Activated naive CD8-positive, alpha-beta T cell treated with anti-CD3 and anti-CD28 coated beads, Interleukin-2, amount 50 U/mL, for 24 hours (primary cell): ENCODE results near the gene SAMD15.
"Not testable (repeated sequence)": the region's sequence is repeated elsewhere in the genome, so short reads cannot be mapped to it uniquely, and the experiment has no call there.

ENCODE experiments used
- ATAC-seq: fragments of 150-1000 bp; cut with Tn5 transposase; one replicate; pipeline ENCODE4 v1.10.0; 2021
- DNase-seq: peaks from one replicate; pipeline ENCODE4 v3.0.0; 2021
- H3K27ac Mint-ChIP-seq: one replicate; pipeline ENCODE4 v1.8.0; 2021; ENCODE audit warnings: mild to moderate bottlenecking, mixed read lengths
- H3K27me3 Mint-ChIP-seq: one replicate; pipeline ENCODE4 v1.8.0; 2021; ENCODE audit warnings: mixed read lengths
- H3K36me3 Mint-ChIP-seq: one replicate; pipeline ENCODE4 v1.8.0; 2021; ENCODE audit warnings: low read depth, mixed read lengths
- H3K4me1 Mint-ChIP-seq: one replicate; pipeline ENCODE4 v1.8.0; 2021; ENCODE audit warnings: mixed read lengths
- H3K4me3 Mint-ChIP-seq: one replicate; pipeline ENCODE4 v1.8.0; 2021; ENCODE audit warnings: mild to moderate bottlenecking, moderate library complexity, mixed read lengths
- H3K9me3 Mint-ChIP-seq: one replicate; pipeline ENCODE4 v1.8.0; 2021; ENCODE audit warnings: mixed read lengths

SAMD15 gene

GRCh38 chr14:77376771-77377501, at the start of gene SAMD15, which contains the start of gene TMED8:
Gene SAMD15 (plus strand): TSS chr14:77377379. CDS start chr14:77377419, 40 bp downstream.
Gene TMED8 (minus strand): TSS chr14:77377094. CDS start chr14:77377053, 41 bp downstream.
- ATAC-seq (peak; percentile 96), DNase-seq (peak; percentile 86)
- no peaks in the 10 kb centered on the region for H3K9me3 Mint-ChIP-seq
- H3K27me3 Mint-ChIP-seq = no peaks in the 10 kb centered on the region
- H3K4me3 Mint-ChIP-seq = no peak within 1 kb of the TSS
- H3K36me3 Mint-ChIP-seq = peaks cover 25% of the 10 kb centered on the region
- peaks cover 42% of the 10 kb centered on the region for H3K4me1 Mint-ChIP-seq
- H3K27ac Mint-ChIP-seq = peak within 1 kb of the TSS; percentile 89

GRCh38 chr14:77329872-77330271, 47.3 kb upstream of the SAMD15 start:
- Mint-ChIP-seq H3K27me3 (no peaks in the 10 kb centered on the region), H3K36me3 (no peaks in the 10 kb centered on the region), H3K4me1 (no peaks in the 10 kb centered on the region), H3K27ac (no peak overlapping the region), H3K4me3 (no peak overlapping the region), H3K9me3 (no peaks in the 10 kb centered on the region)
- no peak for DNase-seq
- ATAC-seq = no peak

DNA sequence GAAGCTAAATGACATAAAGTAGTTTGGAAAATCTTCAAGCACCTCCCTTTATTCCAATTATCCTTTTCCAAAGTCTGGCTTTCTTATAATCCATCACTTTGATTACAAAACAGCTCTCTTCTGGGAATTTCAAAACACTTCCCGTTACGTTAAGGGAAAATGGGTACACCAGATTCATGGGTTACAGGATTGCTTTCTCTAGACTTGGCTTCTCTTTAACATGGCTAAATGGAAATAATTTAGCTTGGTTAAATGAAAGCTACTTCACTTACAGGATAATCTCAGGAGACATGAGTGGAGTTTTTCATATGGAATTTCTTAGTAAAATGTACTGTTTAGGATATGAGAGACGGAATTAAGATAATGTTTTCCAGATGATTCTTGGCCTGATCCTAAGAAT, 41.6 kb upstream of the SAMD15 start:
- Mint-ChIP-seq H3K4me1 (no peaks in the 10 kb centered on the region), H3K36me3 (peaks cover 9% of the 10 kb centered on the region), H3K4me3 (no peak overlapping the region), H3K27me3 (no peaks in the 10 kb centered on the region), H3K27ac (no peak overlapping the region), H3K9me3 (no peaks in the 10 kb centered on the region)
- ATAC-seq = no peak
- no peak for DNase-seq

GRCh38 chr14:77337255-77337654, 39.9 kb upstream of the SAMD15 start:
- not testable (repeated sequence) for H3K27me3 Mint-ChIP-seq, DNase-seq, H3K4me3 Mint-ChIP-seq, ATAC-seq, H3K4me1 Mint-ChIP-seq, H3K27ac Mint-ChIP-seq, H3K9me3 Mint-ChIP-seq
- H3K36me3 Mint-ChIP-seq = peaks cover 14% of the 10 kb centered on the region

- Mint-ChIP-seq H3K27me3 (no peaks in the 10 kb centered on the region), H3K27ac (no peak overlapping the region), H3K9me3 (no peaks in the 10 kb centered on the region), H3K4me1 (no peaks in the 10 kb centered on the region), H3K36me3 (peaks cover 14% of the 10 kb centered on the region), H3K4me3 (no peak overlapping the region)
- no peak for ATAC-seq
- DNase-seq = no peak
These were observed 39.3 kb upstream of the SAMD15 start for GRCh38 chr14:77337880-77338279.

DNA sequence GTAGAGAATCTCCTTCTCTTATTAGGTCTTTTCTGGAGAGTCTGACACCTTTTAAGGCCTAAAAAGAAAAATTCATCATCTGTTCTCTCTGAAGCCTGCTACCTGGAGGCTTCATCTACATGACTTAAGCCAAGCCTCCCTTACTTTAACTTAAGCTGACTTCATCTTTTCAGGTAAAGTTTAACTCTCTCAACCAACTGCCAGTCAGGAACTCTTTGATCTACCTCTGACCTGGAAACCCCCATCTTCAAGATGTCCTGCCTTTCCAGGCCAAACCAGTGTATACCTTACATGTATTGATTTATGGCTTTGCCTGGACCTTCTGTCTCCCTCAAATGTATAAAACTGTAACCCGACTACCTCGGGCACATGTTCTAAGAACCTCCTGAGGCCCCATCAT, 38.9 kb upstream of the SAMD15 start:
- Mint-ChIP-seq H3K4me1 (no peaks in the 10 kb centered on the region), H3K27me3 (no peaks in the 10 kb centered on the region), H3K27ac (no peak overlapping the region), H3K36me3 (peaks cover 17% of the 10 kb centered on the region), H3K4me3 (no peak overlapping the region), H3K9me3 (no peaks in the 10 kb centered on the region)
- DNase-seq (no peak), ATAC-seq (no peak)

DNA sequence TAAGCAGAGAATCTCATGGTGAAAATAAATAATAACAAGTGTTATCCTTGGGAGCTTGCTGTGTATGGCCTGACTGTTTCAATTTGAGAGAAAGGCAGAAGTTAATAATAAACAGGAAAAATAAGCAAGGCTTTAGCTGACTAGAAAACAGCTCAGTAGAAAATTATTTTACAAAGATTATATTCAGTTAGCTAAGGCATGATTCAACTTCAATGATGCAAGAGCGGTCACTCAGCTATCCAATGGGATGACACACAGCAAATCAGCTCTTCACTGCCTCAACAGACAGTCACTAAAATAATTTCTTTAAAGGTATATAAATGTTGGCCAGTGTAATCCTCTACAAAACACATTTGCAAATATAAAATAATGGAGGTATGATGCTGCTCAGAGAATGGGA, 37.8 kb upstream of the SAMD15 start:
- Mint-ChIP-seq H3K27ac (no peak overlapping the region), H3K4me3 (no peak overlapping the region), H3K9me3 (no peaks in the 10 kb centered on the region), H3K4me1 (no peaks in the 10 kb centered on the region), H3K27me3 (no peaks in the 10 kb centered on the region), H3K36me3 (peaks cover 17% of the 10 kb centered on the region)
- DNase-seq (no peak), ATAC-seq (no peak)

GRCh38 chr14:77340389-77340788, 36.8 kb upstream of the SAMD15 start:
- ATAC-seq (no peak), DNase-seq (no peak)
- peaks cover 17% of the 10 kb centered on the region for H3K36me3 Mint-ChIP-seq
- no peaks in the 10 kb centered on the region for H3K27me3 Mint-ChIP-seq
- no peak overlapping the region for H3K27ac Mint-ChIP-seq
- no peaks in the 10 kb centered on the region for H3K9me3 Mint-ChIP-seq
- H3K4me1 Mint-ChIP-seq = no peaks in the 10 kb centered on the region
- H3K4me3 Mint-ChIP-seq = no peak overlapping the region

- Mint-ChIP-seq H3K4me1 (no peaks in the 10 kb centered on the region), H3K4me3 (no peak overlapping the region), H3K27ac (no peak overlapping the region), H3K27me3 (no peaks in the 10 kb centered on the region), H3K36me3 (peaks cover 19% of the 10 kb centered on the region), H3K9me3 (no peaks in the 10 kb centered on the region)
- DNase-seq = no peak
- ATAC-seq = no peak
These were observed 34.3 kb upstream of the SAMD15 start for GRCh38 chr14:77342726-77343397.

DNA sequence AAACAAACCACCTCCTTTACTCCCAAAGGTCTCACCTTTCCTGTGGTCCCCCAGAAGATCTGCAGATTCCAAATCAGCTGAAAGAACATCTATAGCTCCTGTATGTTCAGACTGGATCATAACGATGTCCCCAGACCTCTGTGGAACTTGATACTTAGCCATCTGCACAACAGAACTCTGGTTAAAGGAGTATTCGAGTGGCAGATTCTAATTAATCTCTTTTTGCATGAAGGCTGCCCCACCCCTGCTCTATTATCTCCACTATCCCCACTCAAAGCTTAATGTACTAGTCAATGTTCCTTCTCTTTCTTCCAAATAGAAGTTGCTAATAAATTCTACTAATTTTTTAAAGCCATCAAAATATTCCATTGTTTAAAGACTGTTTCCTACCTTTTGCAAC, 33.5 kb upstream of the SAMD15 start:
- no peak overlapping the region for H3K27ac Mint-ChIP-seq
- H3K9me3 Mint-ChIP-seq = no peaks in the 10 kb centered on the region
- no peaks in the 10 kb centered on the region for H3K27me3 Mint-ChIP-seq
- DNase-seq (no peak), ATAC-seq (no peak)
- H3K4me3 Mint-ChIP-seq = no peak overlapping the region
- H3K4me1 Mint-ChIP-seq = no peaks in the 10 kb centered on the region
- H3K36me3 Mint-ChIP-seq = peaks cover 19% of the 10 kb centered on the region

GRCh38 chr14:77344377-77344996, 32.7 kb upstream of the SAMD15 start:
- no peak for ATAC-seq
- Mint-ChIP-seq H3K36me3 (peaks cover 18% of the 10 kb centered on the region), H3K27me3 (no peaks in the 10 kb centered on the region), H3K4me3 (no peak overlapping the region), H3K27ac (no peak overlapping the region), H3K4me1 (no peaks in the 10 kb centered on the region), H3K9me3 (no peaks in the 10 kb centered on the region)
- DNase-seq = no peak

DNA sequence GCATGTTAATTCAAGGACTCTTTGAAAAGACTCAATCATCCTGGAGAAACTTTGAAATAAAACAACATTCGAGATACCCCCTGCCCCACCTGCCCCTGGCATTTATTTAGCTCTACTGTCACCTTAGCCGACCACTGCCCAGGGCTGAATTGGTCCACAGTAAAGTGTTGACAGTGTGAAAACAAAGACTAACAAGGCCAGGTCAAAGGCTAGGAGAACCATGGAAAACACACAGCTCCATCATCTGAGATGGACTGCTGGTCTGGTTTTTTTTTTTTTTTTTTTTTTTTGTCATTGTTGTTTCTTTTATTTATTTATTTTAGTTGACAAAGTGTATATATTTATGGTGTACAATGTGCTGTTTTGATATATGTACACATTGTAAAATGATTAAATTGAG, 30.7 kb upstream of the SAMD15 start:
- H3K36me3 Mint-ChIP-seq = peaks cover 19% of the 10 kb centered on the region
- H3K4me1 Mint-ChIP-seq = no peaks in the 10 kb centered on the region
- H3K27ac Mint-ChIP-seq = no peak overlapping the region
- H3K27me3 Mint-ChIP-seq = no peaks in the 10 kb centered on the region
- ATAC-seq = no peak
- no peaks in the 10 kb centered on the region for H3K9me3 Mint-ChIP-seq
- no peak overlapping the region for H3K4me3 Mint-ChIP-seq
- no peak for DNase-seq

DNA sequence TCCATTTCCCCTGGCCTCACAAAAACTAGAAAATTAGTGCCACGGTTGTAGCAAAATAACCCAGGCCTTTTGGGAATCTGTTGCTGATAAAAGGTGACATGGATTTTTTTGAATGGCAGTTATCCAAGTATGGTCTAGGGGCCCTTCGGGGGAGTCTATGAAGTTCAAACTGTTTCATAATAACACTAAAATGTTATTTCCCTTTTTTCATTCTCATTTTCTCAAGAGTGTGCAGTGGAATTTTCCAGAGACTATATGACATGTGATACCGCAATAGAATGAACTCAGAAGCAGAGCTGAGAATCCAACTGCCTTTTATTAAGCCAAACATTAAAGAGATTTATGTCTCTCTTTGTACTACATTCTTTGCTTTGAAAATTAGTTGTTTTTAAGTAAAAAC, 29.4 kb upstream of the SAMD15 start:
- Mint-ChIP-seq H3K27ac (no peak overlapping the region), H3K9me3 (no peaks in the 10 kb centered on the region)
- no peak for ATAC-seq

DNA sequence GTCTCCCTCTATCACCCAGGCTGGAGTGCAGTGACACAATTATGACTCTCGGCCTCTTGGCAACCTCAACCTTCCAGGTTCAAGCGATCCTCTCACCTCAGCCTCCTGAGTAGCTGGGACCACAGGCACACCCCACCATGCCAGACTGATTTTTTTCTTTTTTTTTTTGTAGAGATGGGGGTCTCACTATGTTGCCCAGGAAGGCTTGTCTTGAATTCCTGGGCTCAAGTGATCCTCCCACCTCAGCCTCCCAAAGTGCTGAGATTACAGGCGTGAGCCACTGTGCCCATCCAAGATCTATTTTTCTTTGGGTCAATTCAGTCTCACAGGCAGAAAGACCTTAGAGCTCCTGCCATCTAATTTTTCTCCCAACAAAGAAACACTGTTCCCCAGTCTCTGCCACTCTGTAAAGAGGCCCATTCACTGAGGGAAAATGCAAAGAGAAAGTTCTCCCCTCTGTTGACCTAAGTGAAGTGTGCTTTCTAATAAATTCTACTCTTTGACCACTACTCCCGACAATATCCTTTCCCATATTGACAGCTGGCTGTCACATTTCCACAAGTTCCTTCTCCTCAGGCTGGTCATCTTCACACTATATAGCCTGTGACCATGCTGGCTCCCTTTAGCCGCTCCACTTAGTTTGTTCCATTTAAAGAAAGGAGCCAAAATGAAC, 23.6 kb upstream of the SAMD15 start:
- DNase-seq = no peak
- H3K27ac Mint-ChIP-seq = no peak overlapping the region
- H3K9me3 Mint-ChIP-seq = no peaks in the 10 kb centered on the region
- no peak overlapping the region for H3K4me3 Mint-ChIP-seq
- no peaks in the 10 kb centered on the region for H3K4me1 Mint-ChIP-seq
- peaks cover 16% of the 10 kb centered on the region for H3K36me3 Mint-ChIP-seq
- no peaks in the 10 kb centered on the region for H3K27me3 Mint-ChIP-seq
- no peak for ATAC-seq

More for the DNA sequence above, 29.4 kb upstream of the SAMD15 start:
- DNase-seq = no peak
- H3K4me1 Mint-ChIP-seq = no peaks in the 10 kb centered on the region
- no peak overlapping the region for H3K4me3 Mint-ChIP-seq
- peaks cover 19% of the 10 kb centered on the region for H3K36me3 Mint-ChIP-seq
- H3K27me3 Mint-ChIP-seq = no peaks in the 10 kb centered on the region
